DMS53 (cell line): ENCODE results near the gene SMURF1.

ENCODE experiments used
- DNase-seq: peaks from one replicate; lab custom pipeline; 2025; lab: John Stamatoyannopoulos, UW

SMURF1 gene

DNA sequence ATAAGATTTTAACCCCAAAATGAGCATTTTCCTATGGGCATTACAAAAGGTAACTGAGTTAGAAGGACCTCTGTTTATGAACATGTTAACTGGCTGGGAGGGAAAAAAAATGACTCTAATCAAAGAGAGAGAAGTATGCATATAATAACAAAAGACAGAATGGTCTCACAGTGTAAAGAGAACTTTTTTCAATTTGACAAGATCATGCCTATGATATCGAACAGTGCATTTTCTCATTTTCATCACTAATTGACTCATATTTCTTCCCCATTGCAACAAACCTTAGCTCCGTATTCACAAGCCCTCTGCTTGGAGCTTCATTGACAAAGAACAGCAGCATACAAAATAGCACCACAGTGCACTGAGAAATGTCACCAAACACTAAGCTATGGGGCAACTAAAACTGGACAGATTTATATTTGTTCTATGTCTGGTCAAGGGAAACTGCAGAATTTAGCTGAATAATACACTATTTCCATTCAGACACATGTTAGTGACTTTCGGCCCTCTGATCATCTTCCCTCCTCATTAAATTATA lies 45.6 kb downstream of the SMURF1 start:
- no peak for DNase-seq

DNA sequence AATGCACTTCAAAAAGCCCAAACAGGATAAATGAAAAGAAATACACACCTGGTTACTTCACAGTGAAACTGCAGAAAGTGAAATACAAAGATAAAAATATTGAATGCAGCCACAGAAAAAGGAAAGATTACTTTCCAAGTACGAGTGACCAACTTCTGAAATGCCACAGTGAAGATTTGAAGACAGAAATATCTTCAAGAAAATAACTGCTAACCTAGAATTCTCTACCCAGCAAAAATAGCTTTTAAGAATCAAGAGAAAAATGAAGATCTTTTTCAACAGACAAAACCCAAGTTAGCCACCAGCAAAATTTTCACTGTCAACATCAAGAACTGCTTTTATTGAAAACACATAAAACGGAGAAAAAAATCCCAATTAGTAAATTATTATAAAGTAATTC lies 46.2 kb downstream of the SMURF1 start:
- no peak for DNase-seq

DNA sequence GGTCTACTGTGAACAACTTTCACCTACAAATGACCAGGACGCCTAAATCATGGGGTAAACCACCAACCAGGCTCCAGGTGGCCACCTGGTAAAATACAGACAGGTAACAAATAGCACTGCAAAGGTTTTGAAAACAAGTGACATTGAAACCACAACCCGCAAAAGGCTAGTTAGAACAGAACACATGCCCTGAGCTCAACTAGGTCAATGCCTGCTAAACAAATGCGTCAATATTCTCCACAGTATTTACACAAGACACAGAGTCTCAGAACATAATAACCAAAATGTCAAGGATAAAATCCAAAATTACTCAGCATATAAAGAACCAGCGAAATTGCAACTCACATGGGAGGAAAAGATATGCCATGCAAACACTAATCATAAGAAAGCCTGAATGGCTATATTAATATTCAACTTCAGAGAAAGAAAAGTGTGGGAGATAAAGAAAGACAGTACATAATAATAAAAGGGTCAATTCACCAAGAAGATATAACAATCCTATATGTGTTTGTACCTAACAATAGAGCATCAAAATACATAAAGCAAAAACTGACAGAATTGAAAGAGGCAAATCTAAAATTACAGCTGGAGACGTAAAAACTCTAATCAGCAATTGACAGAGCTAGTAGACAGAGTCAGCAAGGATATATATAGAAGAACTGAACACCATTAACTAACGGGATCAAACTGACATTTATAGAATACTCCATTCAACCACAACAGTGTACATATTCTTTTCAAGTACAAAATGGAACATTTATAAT lies 47.6 kb downstream of the SMURF1 start:
- no peak for DNase-seq

DNA sequence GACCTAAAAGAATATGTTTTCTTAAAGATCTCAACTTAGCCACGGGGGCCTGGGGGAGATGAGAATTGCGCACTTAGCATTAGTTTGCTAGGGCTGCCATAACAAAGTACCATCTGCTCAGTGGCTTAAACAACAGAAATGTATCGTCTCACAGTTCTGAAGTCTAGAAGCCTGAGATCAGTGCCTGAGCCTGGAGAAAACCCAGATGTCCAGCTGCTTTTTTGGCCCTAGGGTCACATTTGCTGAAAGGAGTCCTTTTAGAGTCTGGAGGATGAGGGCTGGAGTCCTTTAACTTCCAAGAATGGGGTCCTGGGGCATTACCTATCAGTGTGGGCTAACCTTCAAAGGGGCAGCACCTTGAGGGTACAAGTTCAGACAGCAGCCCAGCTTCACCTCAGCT lies 48.2 kb downstream of the SMURF1 start:
- no peak for DNase-seq

GRCh38 chr7:99094401-99094800 lies 49.5 kb downstream of the SMURF1 start:
- no peak for DNase-seq

DNA sequence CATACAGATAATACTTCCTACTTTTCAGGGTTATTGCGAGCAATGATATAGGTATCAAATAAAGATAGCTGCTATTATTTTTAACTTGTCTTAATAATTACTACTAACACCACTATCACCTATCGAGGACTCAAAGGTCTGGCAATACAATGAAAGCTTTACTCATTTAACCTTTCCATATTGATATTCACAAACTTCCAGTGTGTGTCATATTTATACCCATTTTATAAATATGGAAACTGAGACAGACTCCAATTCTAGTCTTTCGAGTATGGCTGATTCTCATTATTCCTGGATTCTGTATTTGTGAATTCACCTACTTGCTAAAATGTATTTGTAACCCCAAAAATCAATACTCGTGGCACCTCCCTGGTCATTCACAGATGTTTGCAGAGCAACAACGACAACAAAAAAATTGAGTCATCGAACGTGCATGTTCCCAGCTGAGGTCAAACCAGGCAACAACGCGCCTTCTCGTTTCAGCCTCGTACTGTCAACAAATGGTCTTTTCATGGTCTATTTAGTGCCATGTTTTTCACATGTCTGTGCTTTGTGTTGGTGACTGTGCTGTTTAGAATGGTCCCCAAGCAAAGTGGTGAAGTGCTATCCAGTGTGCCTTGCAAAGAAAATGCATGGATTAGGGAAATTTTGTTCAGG lies 51.7 kb downstream of the SMURF1 start:
- peak; percentile 53 for DNase-seq

GRCh38 chr7:99090771-99091542 lies 53.0 kb downstream of the SMURF1 start:
- peak; percentile 20 for DNase-seq

GRCh38 chr7:99089914-99090629 lies 53.8 kb downstream of the SMURF1 start:
- no peak for DNase-seq

GRCh38 chr7:99086944-99087343 lies 57.0 kb downstream of the SMURF1 start:
- DNase-seq, result no peak

DNA sequence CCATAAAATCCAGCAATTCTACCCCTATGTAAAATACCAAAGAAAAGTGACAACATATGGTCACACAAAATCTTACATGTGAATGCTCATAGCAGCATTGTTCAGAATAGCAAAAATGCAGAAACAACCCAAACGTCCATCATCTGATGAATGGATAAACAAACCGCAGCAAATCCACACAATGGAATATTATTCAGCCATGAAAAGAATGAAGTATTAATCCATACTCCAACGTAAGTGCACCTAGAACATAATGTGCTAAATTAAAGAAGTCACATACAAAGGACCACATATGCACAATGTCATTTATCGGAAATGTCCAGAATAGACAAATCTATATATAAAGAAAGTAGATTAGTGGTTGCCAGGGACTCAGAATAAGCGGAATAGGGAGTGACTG lies 57.4 kb downstream of the SMURF1 start:
- no peak for DNase-seq

DNA sequence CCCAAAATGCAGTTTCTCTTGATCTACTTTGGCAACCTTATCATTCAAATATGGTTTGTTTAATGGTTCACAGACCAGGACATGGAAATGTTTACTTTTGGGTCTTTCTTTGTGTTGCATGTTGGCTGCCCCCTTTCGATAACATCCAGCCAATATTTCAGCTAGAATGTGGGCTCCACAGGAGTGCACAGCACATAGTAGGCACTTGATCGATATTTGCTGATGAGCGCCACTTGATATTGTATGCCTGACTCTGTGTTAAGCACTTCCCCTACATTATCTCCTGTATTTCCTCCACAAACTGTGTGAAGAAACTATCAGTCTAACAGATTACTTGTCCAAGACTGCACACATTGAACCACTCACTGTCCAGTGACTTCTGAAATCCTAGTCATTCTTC lies 60.2 kb downstream of the SMURF1 start:
- DNase-seq, result no peak

GRCh38 chr7:99083068-99083651 lies 60.7 kb downstream of the SMURF1 start:
- no peak for DNase-seq

DNA sequence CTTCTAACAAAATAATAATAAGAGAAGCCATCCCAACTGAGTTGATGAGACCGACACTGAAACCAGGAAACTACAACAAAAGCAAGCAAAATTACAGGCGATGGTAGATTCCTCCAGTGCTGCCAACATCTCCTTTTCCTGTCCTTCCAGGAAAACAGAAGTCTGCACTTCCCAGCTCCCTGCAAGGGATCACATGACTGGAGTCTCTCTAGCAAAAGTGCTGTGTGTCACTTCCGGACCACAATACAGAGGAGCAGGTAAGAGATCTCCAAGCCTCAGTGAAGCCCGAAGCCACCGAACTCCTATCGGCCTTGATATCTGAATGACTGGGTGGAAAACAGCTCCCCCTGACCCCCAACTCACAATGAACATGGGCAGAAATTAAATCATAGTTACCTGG lies 63.2 kb downstream of the SMURF1 start:
- no peak for DNase-seq

DNA sequence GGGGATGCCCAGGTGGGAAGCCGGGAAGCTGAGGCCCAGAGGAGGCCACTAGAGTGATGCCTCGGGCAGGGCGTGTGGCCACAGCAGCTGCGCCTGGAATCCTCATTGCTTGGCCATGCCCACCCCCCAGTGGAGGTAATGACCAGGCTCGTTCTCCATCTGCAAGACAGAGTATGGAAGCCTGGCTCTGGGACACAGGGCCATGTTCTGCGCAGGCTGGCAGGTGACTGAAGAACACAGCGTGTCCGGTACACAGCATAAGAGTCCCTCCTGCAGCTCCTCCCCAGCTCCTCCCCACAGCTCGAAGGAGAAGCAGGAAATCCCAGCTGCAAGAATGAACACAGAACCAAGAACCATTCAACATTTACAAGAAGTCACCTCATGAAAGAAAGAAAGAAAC lies 64.8 kb downstream of the SMURF1 start:
- no peak for DNase-seq

GRCh38 chr7:99078416-99078815 lies 65.5 kb downstream of the SMURF1 start:
- no peak for DNase-seq

- DNase-seq, result no peak
Measured at GRCh38 chr7:99076615-99077014, 67.3 kb downstream of the SMURF1 start.

GRCh38 chr7:99073839-99074446 lies 70.0 kb downstream of the SMURF1 start:
- DNase-seq, result no peak

DNA sequence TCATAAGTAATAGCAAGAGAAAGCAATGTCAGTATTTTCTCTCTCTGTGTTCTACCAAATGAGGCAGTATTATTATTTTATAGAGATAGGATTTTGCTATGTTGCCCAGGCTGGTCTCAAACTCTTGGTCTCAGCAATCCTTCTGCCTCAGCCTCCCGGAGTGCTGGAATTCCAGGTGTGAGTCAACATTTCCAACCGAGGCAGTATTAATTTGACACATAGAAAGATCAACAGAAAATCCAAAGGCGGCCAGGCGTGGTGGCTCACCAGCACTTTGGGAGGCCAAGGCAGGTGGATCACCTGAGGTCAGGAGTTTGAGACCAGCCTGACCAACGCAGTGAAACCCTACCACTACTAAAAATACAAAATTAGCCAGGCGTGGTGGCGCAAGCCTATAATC lies 71.8 kb downstream of the SMURF1 start:
- DNase-seq, result no peak

DNA sequence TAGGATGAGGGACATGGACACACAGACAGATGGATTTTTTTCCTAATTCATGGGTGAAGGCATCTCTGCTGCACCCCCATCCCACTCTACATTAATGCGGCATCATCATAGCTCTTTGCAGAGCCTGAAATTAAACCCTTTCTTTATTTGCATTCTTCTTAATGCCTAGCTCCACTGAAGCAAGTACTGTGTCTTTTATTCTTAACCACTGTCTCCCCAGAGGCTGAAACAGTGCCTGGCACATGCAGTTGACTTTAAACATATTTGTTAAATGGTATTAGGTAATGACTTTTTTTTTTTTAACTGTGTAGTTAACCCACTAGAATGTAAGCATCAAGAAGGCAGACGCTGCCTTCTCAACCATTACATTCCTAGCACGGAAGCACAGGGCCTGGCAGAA lies 73.5 kb downstream of the SMURF1 start:
- no peak for DNase-seq

- no peak for DNase-seq
Measured at GRCh38 chr7:99061001-99061776, 82.7 kb downstream of the SMURF1 start.

DNA sequence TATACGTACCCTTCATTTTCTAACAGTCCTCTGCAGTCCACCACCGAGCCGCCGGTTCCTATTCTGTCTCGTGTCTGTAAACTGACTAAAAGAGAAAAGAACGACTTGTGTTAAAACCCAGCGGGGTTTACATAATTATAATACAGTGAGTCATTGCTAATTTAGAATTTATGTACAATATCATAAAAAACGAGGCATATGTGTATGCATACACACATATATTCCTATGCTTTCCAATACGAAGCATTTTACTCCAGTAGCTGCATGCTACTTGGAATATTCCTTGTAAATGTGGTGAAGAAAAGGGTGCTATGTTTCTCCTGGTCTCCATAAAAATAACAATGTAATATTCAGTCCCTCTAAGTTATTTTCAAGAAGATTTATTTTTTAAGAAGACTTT lies 89.1 kb downstream of the SMURF1 start:
- no peak for DNase-seq
